HepG2 (cell line): ENCODE data around the gene SEC14L2. TPM values are rescaled to one million over a fixed set of nuclear protein-coding genes. Genes with fewer than 3 reads are reported as not detected.

Experiments used
- ATF6 ChIP-seq: sonication (generic); formaldehyde crosslinking; conservative IDR thresholded peaks from 2 replicates; pipeline ENCODE4 v1.4.0; 2020; ENCODE audit warnings: missing genetic modification reagents
- EHMT2 ChIP-seq: fragments of 200-600 bp; sonication (generic); IDR thresholded peaks from 2 replicates; pipeline ENCODE4 v1.7.0; 2017; ENCODE audit warnings: antibody characterized with exemption, low read depth, low read length, borderline replicate concordance
- FOXM1 ChIP-seq: sonication (generic); formaldehyde crosslinking; IDR thresholded peaks from 2 replicates; pipeline ENCODE4 v1.5.0; 2020; ENCODE audit warnings: missing genetic modification reagents
- ISL2 ChIP-seq: sonication (generic); formaldehyde crosslinking; IDR thresholded peaks from 2 replicates; pipeline ENCODE4 v1.5.0; 2020; ENCODE audit warnings: missing genetic modification reagents
- JUNB ChIP-seq: sonication (generic); formaldehyde crosslinking; IDR thresholded peaks from 2 replicates; pipeline ENCODE4 v1.8.0; 2022; ENCODE audit warnings: missing genetic modification reagents, mild to moderate bottlenecking, borderline replicate concordance
- MAF1 ChIP-seq: sonication (generic); formaldehyde crosslinking; IDR thresholded peaks from 2 replicates; pipeline ENCODE4 v1.5.0; 2020; ENCODE audit warnings: missing genetic modification reagents, borderline replicate concordance
- MIER2 ChIP-seq: IDR thresholded peaks from 2 replicates; pipeline ENCODE4 v1.6.1; 2016; ENCODE audit warnings: missing biosample characterization, missing genetic modification reagents
- PHF20 ChIP-seq: sonication (generic); formaldehyde crosslinking; IDR thresholded peaks from 2 replicates; pipeline ENCODE4 v1.5.0; 2020; ENCODE audit warnings: mild to moderate bottlenecking, missing genetic modification reagents
- RARA ChIP-seq: IDR thresholded peaks from 2 replicates; pipeline ENCODE4 v1.6.1; 2016; ENCODE audit warnings: missing genetic modification reagents, missing compliant biosample characterization
- TBL1XR1 ChIP-seq: fragments of 150-350 bp; IDR thresholded peaks from 2 replicates; pipeline ENCODE4 v1.6.1; 2014; ENCODE audit warnings: borderline replicate concordance, low read length; ENCODE audit not compliant: partially characterized antibody
- WIZ ChIP-seq: sonication (generic); formaldehyde crosslinking; IDR thresholded peaks from 2 replicates; pipeline ENCODE4 v1.5.1; 2020; ENCODE audit warnings: mild to moderate bottlenecking, missing genetic modification reagents
- ZFP82 ChIP-seq: sonication (generic); formaldehyde crosslinking; IDR thresholded peaks from 2 replicates; pipeline ENCODE4 v1.5.1; 2020; ENCODE audit warnings: mild to moderate bottlenecking, missing genetic modification reagents, borderline replicate concordance
- ZHX1 ChIP-seq: sonication (generic); formaldehyde crosslinking; IDR thresholded peaks from 2 replicates; pipeline ENCODE4 v1.8.1; 2022; ENCODE audit warnings: low read depth, mild to moderate bottlenecking, missing genetic modification reagents
- ZNF256 ChIP-seq: sonication (generic); formaldehyde crosslinking; conservative IDR thresholded peaks from 2 replicates; pipeline ENCODE4 v1.4.0; 2020; ENCODE audit warnings: missing genetic modification reagents
- ZNF296 ChIP-seq: sonication (generic); formaldehyde crosslinking; conservative IDR thresholded peaks from 2 replicates; pipeline ENCODE4 v1.5.0; 2020; ENCODE audit warnings: mild to moderate bottlenecking, missing genetic modification reagents
- ZNF329 ChIP-seq: sonication (generic); formaldehyde crosslinking; IDR thresholded peaks from 2 replicates; pipeline ENCODE4 v1.9.0; 2021; ENCODE audit warnings: low read depth, mild to moderate bottlenecking, missing genetic modification reagents
- ZNF513 ChIP-seq: sonication (generic); formaldehyde crosslinking; conservative IDR thresholded peaks from 2 replicates; pipeline ENCODE4 v1.5.0; 2020; ENCODE audit warnings: missing genetic modification reagents
- ZNF557 ChIP-seq: sonication (generic); formaldehyde crosslinking; IDR thresholded peaks from 2 replicates; pipeline ENCODE4 v1.4.0; 2020; ENCODE audit warnings: missing genetic modification reagents
- ZNF619 ChIP-seq: sonication (generic); formaldehyde crosslinking; IDR thresholded peaks from 2 replicates; pipeline ENCODE4 v1.4.0; 2020; ENCODE audit warnings: mild to moderate bottlenecking, missing genetic modification reagents
- ZNF891 ChIP-seq: sonication (generic); formaldehyde crosslinking; IDR thresholded peaks from 2 replicates; pipeline ENCODE4 v1.5.0; 2020; ENCODE audit warnings: mild to moderate bottlenecking, missing genetic modification reagents
- polyA plus RNA-seq, 8 experiments: library from polyadenylated mRNA; depleted of rRNA in 3 of 8; stranded (reverse) in 7 of 8; unstranded in 1 of 8; fragments of >200 nt; fragmentation: Illumina TruSeq in 4 of 8; extraction: Trizol in 4 of 8; gene quantifications; 2 replicates each; pipeline versions ENCODE4 v1.2.1 to v1.2.3, GENCODE V29; 2011 to 2016; ENCODE audit warnings: low read depth in 4 of 8, missing spikeins in 1 of 8, mixed read lengths in 1 of 8; ENCODE audit not compliant: insufficient read depth in 1 of 8
- total RNA-seq, 5 experiments: library from RNA; depleted of rRNA; stranded (reverse); fragments of >200 nt; fragmentation: Illumina TruSeq; extraction: Trizol; gene quantifications; 2 replicates each; pipeline ENCODE4 v1.2.3, GENCODE V29; 2016; ENCODE audit warnings: low read depth in 1 of 5
- TF ChIP-seq, protein P1 (sequence below): sonication (generic); formaldehyde crosslinking; IDR thresholded peaks from 2 replicates; pipeline ENCODE4 v1.5.0; 2020; ENCODE audit warnings: mild to moderate bottlenecking, missing genetic modification reagents

SEC14L2 gene
- total and polyA plus RNA-seq, 2 of the 13 experiments (the other 11 are each of a cell fraction or from before 2014, with no cell fraction given) = 4.1 to 5.1 TPM

DNA sequence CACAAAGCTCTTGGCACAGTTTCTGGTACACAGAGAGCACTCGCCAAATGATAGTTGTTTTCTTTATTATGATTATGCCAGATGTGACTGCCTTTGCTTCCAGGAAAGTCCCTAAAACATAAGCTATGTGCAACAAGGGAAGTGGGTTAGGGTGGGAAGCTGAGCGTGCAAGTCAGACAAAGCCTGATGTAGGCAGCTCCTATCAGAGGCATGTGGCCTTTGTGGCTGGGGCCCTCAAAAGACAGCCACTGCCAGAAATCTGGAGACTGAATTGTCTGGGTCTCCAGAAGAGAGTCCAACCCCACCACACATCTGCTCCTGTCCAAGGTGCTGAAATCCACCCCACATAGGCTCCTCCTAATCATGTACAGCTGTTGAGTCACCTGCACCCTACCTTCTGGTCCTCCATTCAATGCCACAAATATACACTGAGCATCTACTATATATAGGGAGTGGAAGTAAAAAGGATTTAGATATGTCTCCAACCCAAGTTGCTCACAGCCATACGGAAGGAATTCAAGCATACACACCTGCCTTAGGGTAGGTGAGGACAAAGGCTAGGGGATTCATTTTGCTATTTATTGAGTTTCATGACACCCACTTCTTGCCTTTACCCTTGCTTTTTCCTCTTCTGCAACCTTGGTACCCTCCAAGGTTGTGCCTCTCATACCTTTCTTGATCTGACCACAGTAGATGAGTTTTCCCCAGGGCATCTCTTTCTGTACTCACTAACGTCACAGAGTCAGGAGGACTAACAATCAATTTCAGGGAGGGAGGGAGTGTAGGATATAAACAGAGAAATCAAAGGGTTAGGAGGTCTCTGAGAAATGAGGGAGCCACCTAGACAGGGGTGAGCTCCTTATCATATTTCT is 62.6 kb downstream of the SEC14L2 start (continued):
- no peak for TF ChIP-seq ZHX1 (CRISPR knock-in tag)
- TF ChIP-seq ZFP82 (CRISPR knock-in tag) = no peak
- no peak for TF ChIP-seq TBL1XR1
- TF ChIP-seq ZNF296 (CRISPR knock-in tag) = no peak
- no peak for TF ChIP-seq ZNF329
- no peak for TF ChIP-seq MAF1 (CRISPR knock-in tag)
- TF ChIP-seq ZNF557 = no peak
- no peak for TF ChIP-seq FOXM1 (CRISPR knock-in tag)
- no peak for TF ChIP-seq ZNF513 (CRISPR knock-in tag)
- peak; percentile 95 for TF ChIP-seq MIER2 (CRISPR knock-in tag)
- 0 out of 2 replicates have a peak, but pooled peaks have one; percentile 8 for TF ChIP-seq RARA (CRISPR knock-in tag)
- TF ChIP-seq ZNF256 (CRISPR knock-in tag) = no peak
- no peak for TF ChIP-seq ATF6 (CRISPR knock-in tag)
- no peak for TF ChIP-seq PHF20
- peak; percentile 41; the same call in 1 of the 2 replicates for TF ChIP-seq WIZ (CRISPR knock-in tag)
- TF ChIP-seq EHMT2 = peak; percentile 84; the same call in 1 of the 2 replicates
- TF ChIP-seq, protein P1, sequence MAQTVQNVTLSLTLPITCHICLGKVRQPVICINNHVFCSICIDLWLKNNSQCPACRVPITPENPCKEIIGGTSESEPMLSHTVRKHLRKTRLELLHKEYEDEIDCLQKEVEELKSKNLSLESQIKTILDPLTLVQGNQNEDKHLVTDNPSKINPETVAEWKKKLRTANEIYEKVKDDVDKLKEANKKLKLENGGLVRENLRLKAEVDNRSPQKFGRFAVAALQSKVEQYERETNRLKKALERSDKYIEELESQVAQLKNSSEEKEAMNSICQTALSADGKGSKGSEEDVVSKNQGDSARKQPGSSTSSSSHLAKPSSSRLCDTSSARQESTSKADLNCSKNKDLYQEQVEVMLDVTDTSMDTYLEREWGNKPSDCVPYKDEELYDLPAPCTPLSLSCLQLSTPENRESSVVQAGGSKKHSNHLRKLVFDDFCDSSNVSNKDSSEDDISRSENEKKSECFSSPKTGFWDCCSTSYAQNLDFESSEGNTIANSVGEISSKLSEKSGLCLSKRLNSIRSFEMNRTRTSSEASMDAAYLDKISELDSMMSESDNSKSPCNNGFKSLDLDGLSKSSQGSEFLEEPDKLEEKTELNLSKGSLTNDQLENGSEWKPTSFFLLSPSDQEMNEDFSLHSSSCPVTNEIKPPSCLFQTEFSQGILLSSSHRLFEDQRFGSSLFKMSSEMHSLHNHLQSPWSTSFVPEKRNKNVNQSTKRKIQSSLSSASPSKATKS (CRISPR knock-in tag) = no peak
- no peak for TF ChIP-seq ZNF891 (CRISPR knock-in tag)
- no peak for TF ChIP-seq ISL2 (CRISPR knock-in tag)
- no peak for TF ChIP-seq JUNB (CRISPR knock-in tag)
- TF ChIP-seq ZNF619 (CRISPR knock-in tag) = no peak
